Dedifferentiated amniotic fluid mesenchymal stem cell (primary cell): ENCODE measurements around the gene TMEM255B.
"Not testable (repeated sequence)": the region's sequence is repeated elsewhere in the genome, so short reads cannot be mapped to it uniquely, and the experiment has no call there.

ENCODE experiments used
- DNase-seq: peaks from one replicate; pipeline ENCODE4 v3.0.0-alpha.2; 2016; ENCODE audit errors: extremely low spot score

Gene TMEM255B

DNA sequence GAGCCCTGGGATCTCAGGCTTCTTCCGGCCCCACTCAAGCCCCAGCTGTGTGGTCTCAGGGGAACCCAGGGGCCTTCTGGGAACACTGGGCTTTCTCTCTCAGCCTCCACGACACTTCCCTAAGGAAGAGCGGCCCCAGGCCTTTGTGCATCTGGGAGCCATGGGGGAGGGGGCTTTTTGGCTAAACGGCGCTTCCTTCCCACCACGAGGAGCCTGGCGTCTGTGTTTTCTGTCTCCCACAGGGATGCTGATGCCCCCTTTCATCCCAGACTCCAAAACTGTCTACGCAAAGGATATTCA, 24.2 kb upstream of the TMEM255B start:
- DNase-seq: no peak

DNA sequence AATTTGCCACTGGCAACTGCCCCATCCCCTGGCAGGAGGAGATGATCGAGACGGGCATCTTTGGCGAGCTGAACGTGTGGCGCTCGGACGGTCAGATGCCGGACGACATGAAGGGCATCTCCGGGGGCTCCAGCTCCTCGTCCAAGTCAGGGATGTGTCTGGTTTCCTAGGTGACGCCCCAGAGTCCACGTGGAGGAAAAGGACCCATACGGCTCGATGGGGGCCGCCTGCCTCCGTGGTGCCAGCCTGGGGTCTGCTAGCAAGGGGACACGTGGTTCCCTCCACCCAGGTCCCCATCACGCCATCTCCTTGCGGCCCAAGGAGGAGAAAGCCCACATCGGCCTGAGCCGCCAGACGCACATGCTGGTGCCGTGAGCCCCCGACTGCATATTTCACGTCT, 23.8 kb upstream of the TMEM255B start:
- no peak for DNase-seq

DNA sequence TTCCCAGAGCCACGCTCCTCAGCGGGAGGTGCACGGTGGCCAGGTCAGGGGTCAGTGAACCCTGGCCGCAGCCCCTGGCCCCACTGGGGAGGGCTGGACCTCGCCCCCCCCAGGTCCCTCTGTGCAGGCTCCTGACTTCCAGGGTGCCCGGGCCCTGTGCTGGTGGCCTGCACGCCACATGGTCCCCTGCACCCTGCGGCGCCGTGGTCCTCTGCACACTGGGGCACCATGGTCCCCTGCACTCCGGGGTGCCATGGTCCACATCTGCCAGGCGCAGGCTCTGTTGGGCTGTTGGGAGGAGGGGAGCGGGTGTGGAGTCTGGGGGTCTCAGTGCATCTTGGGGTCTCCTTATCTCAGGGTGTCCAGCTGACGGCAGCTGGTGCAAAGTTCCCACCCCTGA, 23.3 kb upstream of the TMEM255B start:
- no peak for DNase-seq

DNA sequence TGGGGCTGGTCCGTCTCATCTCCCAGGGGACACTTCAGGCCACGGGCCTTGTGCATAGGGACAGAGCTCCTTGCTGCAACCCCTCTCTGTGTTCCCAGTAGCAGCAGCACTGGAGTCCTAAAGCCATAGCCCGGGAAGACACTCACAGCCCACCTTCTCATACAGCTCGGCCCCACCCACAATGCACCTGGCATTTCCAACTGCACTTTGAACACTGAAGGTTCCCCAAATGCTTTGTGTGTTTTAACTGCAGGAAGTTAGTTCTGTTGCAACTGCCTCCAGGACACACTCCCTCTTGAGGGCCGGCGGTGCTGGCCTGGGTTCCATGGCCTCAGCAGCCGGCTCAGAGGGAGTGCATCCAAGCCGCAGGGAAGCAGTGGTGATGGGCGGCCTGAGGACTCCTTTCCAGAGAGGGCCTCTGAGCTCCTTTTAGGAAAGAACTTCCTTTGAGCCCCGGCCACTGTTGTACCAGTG, 22.7 kb upstream of the TMEM255B start:
- DNase-seq: no peak

DNA sequence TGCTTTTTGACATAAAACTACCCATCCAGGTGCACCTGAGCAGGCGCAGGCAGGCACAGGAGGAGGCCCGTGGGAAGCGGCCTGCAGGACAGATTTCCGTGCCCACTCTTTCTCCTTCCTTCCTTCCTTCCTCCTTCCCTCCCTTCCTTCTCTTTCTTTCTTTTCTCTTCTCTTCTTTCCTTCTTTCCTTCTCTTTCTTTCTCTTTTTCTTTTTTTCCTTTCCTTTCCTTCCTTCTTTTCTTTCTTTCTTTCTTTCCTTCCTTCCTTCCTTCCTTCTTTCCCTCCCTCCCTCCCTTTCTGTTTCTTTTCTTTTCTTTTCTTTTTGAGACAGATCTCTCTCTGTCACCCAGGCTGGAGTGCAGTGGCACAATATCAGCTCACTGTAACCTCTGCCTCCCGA, 21.2 kb upstream of the TMEM255B start:
- DNase-seq: no peak

DNA sequence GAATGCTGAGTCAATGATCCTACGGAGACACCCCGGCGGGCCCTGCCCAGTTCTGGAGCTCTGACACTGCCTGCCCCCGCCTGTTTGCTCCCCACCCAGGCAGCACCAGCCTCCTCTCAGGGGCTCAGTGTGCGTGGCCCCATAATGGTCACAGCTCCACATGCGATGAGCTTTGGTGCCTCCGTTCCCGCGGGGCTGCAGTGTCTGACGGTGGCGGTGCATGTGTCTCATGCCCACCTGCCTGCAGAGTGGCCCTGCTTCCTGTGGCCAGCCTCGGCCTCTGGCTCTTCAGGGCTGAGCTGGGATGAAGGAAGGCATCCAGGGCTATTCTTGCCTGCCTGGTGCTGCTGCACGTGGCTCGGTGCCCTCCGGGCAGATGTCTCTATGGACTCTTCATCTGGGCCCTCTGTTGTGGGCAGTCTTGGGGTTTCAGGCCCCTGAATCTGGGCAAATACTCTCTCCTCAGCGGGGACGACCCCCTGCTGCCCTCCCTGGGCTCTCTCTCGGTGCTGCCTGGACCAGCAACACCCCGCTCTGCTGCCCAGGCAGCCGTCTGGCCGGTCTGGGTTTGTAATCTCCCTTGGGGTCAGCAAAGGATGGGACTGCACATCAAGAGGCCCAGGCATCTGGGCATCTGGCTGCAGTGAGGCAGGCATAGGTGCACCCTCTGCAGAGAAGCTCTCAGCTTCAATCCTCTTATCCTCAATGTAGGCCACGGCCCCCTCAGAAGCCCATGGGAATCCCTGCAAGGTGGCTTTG, 19.3 kb upstream of the TMEM255B start:
- DNase-seq: no peak

DNA sequence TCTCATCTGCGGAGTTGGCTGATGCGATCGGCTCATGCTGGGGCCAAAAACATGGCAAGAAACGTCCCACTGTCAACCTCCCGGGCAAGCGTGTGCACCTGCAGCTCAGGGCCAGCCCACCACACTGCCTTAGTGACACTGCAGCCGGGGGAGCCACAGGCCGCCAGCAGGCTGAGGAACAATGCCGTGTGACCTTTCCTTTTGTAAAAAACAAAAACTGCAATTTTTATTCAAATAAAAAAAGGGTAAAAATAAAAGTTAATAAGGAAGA, 18.8 kb upstream of the TMEM255B start:
- no peak for DNase-seq

DNA sequence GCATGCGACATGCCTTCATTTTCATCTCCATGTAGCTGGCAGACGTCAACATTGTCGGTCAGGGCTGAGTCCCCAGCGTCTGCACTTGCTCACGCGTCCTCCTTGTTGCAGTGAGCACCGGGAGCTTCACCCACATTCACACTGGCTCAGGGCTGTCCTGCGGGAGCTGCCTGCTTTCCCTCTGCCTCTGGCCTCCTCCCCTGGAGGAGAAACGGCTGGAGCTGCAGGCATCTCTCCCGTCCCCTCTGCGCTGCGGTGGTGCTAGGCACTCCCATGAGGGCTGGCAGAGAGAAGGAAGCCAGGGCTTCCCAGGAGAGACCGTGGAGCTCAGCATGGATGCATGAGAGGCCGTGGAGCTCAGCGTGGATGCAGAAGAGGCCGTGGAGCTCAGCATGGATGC, 18.4 kb upstream of the TMEM255B start:
- DNase-seq: no peak

DNA sequence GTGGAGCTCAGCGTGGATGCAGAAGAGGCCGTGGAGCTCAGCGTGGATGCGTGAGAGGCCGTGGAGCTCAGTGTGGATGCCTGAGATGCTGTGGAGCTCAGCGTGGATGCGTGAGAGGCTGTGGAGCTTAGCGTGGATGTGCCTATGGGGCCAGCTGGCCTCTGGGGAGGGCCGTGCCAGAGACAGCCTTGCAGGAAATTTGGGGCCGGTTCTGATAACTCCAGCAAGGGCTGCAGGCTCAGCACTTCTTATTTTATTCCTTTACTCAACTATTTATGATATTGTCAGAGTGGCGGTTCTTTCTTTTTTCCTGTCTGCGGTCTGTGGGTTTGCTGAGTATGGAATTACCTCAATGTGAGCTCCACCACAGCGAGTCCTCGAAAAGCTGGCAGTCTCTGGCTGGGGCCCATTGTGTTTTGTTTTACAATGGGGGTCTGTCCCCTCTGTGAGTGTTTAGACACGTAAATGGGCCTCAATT, 17.8 kb upstream of the TMEM255B start:
- DNase-seq: no peak

DNA sequence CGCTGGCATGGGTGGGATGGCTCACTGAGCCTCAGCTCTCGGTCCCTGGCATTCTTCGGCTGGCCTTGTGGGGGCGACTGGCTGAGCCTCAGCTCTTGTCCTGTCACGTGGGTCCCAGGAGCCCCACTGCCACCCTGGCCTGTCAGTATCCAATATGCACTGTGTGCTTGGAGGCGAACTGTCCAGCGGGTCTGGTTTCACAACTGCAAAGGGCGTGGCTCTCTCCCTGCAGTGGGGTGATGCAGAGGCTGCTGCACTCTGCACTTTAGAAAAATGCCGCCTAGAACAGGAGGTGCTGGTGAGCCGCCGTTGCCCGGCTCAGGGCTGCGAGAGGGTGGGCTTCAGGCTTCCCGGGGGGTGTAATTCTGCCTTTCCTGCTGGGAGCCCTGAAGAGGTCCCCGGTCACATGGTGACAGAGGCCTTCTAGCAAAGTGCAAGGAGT, 17.0 kb upstream of the TMEM255B start:
- peak; percentile 15 for DNase-seq

DNA sequence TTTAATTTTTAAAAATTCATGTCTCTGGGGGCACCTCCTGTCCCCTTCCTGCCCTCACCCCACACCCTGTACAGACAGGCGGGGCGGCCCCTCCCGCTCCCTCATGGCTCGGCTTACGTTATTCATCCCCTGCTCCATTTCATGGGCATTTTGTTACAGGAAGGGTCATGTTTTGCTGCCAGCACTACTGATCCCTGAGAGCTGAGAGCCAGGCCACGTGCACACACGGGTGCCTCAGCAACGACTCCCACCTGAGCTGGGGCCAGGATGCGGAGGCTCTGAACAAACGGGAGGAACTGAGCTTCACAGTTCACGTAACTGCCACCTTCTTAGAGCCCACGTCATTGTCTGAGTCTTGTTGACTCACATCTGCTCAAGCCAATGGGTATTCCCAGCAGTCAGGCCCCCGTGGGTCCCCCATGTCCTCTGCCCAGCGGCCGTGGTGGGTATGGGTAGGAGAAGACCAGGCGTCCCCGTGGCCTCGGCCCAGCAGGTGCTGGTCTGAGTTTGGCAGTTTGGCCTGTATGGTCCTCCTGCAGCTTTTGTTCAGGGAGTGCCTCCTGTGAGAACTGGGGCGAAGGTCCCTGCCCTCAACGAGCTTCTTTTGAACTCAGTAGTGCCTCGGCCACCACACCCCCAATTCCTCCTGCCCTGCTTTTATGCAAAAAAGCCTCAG, 16.4 kb upstream of the TMEM255B start:
- no peak for DNase-seq

DNA sequence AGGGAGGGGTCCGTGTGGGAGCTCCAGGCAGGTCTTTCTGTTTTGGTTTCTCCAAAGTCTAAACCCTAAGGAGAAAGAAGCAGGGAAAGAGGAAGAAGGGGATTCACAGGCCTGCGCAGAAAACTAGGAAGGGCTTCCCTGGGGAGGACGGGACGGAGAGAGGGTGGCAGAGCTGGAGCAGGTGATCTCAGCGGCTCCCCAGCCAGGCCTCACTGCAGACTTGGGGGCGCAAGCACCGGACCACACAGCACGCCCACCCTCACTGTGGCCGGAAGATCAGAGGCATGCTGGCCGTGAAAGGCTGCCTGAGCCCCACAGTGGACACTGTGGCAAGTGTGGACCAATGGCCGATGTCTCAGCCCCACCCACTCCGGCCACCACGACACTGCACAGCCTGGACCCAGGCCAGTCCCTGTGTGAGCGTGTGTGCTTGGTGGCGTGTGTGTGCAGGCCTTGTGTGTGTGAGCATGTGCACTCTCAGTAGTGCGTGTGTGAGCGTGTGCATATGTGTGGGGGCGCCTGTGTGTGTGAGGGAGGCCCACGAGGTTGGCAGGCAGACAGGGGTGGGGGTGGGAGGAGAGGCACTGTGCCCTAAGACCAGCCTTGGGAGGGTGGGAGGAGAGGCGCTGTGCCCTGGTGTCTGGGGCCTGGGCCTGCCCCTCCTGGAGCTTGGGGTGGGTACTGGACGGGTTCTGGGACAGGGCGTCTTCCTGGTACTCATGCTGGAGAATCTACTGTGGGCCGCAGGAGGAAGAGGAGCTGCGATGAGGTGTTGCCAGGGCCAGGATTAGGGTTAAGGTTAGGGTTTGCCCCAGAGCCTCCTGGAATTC, 15.4 kb upstream of the TMEM255B start:
- no peak for DNase-seq

DNA sequence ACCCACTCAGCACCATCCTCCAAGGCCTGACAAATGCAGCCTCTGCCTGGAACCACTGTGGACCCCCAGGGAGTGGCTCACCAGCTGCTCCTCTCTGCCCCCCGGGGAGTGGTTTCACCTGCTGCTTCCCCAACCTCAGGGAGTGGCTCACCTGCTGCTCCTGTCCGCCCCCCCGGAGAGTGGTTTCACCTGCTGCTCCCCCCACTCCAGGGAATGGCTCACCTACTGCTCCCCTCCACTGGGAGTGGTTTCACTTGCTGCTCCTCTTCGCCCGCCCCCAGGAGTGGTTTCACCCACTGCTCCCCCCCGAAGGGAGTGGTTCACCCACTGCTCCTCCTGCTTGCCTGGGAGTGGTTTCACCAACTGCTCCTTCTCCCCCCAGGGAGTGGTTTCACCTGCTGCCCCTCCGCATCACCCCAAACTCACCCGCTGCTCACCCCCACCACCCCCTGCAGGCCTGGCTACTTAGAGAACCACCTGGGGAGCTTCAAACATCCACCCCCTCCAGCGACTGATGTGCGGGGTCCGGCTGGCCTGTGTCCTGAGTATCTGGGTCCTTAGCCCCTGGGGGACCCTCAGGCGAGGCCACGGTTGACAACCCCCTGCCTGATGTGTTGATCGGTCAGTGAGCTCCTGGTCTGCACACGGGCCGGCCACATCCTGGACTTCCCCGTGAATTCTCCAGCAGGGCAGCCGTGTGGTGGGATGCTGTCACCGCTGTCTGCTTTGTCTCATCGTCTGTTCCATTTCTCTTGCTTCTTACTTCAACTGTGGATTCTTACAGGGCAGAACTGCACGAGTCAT, 14.6 kb upstream of the TMEM255B start:
- DNase-seq: no peak

DNA sequence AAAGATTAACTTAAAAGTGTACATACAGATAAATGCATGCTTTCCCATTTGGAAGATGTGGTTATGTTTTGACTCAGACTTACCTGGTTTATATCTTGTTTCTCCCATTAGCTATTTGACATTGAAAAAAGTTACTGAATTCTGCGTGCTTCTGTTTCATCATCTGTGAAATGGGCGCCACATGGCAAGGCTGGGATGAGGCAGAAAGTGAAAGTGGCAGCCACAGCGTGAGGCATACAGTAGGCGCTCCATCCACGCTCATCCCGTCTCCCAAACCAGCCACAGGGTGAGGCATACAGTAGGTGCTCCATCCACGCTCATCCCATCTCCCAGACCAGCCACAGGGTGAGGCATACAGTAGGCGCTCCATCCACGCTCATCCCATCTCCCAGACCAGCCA, 14.0 kb upstream of the TMEM255B start:
- DNase-seq: no peak

DNA sequence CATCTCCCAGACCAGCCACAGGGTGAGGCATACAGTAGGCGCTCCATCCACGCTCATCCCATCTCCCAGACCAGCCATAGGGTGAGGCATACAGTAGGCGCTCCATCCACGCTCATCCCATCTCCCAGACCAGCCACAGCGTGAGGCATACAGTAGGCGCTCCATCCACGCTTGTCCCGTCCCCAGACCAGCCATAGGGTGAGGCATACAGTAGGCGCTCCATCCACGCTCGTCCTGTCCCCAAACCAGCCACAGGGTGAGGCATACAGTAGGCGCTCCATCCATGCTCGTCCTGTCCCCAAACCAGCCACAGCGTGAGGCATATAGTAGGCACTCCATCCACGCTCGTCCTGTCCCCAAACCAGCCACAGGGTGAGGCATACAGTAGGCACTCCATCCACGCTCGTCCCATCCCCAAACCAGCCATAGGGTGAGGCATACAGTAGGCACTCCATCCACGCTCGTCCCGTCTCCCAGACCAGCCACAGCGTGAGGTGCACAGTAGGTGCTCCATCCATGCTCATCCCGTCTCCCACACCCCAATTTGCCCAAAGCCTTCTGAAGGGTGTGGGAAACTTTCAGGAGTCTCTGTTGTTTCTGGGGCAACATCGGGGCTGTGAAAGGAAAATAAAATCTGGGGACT, 13.4 kb upstream of the TMEM255B start:
- DNase-seq: not testable (repeated sequence)

DNA sequence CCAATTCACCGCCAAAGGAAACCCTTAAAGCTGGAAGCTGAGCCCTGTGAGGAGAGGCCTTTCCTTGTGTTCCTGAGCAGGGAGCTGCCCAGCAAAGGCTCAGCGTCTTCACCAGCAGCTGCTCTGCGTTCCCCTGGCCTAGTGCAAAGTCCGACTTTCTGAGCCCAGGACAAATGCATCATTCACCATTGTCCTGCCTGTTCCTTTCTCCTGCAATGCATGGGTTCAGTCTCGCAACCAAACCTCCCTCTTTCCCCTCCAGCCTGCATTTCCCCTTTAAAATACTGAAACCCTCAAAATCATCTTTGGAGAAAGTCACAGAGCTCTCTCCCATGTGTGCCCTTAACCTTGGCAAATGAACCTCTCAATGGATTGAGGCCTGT, 12.9 kb upstream of the TMEM255B start:
- no peak for DNase-seq

DNA sequence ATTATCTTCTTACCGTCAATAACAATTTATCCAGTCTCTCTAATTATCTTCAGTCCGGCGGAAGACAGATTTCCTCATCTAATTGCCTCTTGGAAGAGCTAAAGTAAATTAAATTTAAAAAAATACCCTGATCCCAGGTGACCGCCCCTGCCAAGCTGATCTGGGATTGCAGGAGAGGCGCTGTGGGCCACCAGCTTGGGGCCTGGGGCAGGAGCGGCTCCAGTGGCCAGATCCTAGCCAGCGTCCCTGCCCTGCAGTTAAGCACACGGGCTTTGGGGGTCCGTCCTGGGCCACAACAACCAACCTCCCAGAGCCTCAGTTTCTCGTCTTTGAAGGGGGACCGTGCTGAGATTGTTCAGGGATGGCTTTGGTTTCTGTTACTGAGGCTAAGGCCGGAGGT, 12.4 kb upstream of the TMEM255B start:
- DNase-seq: no peak

DNA sequence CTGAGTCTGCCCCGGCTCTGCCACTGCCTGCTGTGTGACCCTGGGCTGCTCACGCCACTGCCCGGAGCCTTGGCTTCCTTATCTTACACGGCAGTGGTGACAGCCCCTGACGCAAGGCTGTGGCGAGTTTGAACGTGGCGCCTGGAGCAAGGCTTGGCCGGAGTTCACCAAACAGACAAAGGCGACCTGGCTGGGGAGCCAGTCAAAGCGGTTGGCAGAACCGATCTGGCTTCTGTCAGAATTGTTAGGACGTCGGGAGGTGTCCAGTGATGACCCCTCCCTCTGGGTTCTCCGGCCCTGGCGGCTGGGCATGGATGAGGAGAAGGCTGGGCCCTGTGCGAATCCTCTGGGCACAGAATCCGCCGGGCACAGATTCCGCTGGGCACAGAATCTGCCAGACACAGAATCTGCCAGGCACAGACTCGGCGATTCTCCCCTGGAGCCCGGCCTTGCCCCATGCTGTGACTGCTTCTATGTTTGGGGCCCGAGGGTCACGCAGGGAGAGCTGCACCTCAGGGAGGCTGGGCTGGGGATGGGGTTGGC, 11.7 kb upstream of the TMEM255B start:
- DNase-seq: no peak

DNA sequence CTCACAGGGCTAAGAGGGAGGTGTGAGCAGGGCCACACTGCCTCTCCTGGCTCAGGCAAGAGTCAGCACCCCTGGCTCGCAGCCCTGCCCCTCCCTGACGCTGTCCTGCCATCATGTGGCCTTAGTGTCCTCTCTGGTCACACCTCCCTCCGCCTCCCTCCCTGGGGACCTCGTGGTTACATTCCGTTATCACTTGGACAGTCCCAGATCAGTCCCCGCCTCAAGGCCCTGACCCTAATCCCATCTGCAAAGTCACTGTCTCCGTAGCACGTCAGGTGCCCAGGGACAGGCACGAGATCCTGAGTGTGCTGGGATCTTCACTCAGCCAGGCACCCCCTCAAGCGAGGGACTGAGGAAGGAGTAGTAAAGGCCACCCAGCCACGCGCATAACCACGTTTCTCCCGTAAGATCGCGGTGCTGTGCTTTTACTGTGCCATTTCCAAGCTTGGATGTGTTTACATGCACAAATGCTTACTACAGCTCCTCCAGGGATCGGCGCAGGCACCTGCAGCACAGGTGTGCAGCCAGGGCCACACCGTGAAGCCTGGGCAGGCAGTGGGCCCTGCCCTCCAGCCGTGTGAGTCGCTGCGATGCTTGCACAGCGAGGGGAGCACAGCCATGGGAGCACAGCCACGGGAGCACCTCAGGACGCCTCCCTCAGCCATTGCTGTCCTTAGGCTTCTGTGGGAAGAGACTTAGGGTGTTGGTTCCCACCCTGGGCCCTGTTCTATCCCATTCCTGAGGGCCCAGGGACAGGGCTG, 10.7 kb upstream of the TMEM255B start:
- no peak for DNase-seq

DNA sequence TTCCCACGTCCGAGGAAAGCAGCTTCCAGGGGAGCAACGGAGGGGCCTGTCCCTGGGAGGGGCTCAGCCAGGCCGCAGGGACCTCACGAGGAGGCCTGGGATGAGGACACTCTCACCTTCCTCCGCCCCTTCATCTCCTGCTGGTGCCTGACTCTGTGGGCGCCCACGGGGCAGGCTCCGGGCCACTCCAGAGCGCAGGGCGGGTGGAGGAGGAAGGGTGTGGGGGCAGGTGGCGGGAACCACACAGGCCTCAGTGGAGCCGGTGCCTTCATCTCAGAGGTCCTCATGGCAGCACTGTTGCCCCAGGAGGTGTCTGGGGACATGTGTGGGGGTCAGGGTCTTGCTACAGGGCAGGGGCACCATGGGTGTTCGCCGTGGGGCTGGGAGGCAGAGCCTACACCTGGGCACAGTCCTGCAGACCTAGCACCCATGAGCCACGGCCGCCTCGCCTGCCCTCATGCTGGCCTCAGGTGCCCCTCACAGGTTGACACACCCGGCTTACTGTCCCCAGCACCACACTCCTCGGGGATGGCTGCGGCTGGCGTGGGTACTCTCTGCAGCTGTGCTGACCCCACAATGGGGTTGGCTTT, 10.1 kb upstream of the TMEM255B start:
- DNase-seq: no peak
